ENCODE data around the gene SMIM29.

DNA sequence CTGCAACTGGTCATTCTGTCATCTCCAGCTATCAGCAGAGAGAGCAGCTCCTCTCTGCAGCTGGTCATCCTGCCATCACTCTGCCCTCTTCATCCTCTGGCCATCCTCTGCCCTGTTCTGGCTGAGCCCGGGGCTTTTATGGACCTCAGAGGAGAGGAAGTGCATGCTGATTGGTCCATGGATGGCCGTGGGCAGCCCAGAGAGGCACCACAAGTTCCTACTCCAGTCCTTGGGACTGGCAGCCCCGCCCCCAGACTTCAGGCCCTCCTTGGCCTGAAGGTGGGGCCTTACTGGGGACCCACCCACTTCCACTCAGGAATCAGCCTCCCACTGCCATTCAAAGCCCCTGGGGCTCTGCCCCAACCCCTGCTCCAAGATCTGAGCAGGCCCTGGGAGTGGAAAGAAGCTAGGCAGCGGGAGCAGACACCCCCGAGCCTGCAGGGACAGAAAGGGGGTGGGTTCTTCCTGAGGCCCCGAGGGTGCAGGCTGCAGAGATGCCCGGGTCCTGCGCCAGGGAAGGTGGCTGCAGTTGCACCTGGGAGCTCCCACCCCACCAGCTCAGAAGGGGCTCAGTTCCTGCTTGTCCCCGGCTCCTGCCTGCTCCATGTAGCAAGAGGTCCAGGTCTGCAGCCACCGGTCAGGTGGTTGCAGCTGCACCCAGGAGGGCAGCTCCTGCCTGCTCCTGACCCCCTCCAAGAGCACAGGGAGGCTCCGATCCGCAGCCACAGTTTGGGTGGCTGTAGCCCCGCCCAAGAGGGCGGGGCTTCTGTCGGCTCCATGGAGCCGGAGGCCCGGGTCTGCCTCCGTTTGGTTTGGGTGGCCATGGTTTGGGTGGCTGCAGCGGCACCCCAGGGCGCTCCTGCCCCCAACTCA is 46.2 kb downstream of the SMIM29 start:
- no peak for TF ChIP-seq CTCF (conservative IDR thresholded peaks at IDR 0.05 in 1 of 2, IDR thresholded peaks at IDR 0.05 in 1 of 2; ENCODE audit: low read depth in 1 of 2, low read length in 2 of 2)
- TF ChIP-seq EZH2 (IDR thresholded peaks at IDR 0.05; ENCODE audit: low read length, missing control alignments) = no peak

Data from fibroblast of lung (primary cell).